ENCODE measurements around the gene GEMIN8.

GEMIN8 gene

GRCh38 chrX:13994104-13994503 is 35.6 kb downstream of the GEMIN8 start:
- no peak overlapping the region for H3K4me3 ChIP-seq (ENCODE audit: low read depth, low read length)
- H3K27ac ChIP-seq (ENCODE audit: low read depth, low read length), result no peak overlapping the region
- H3K9me3 ChIP-seq (ENCODE audit: control insufficient read depth, insufficient read depth, low read length), result no peaks in the 10 kb centered on the region
- H3K4me1 ChIP-seq (ENCODE audit: control insufficient read depth, insufficient read depth, low read length), result 0 out of 2 replicates have a peak, but pooled peaks cover 4% of the 10 kb centered on the region
- no peaks in the 10 kb centered on the region for H3K36me3 ChIP-seq (ENCODE audit: control insufficient read depth, insufficient read depth, low read length)
- H3K9ac ChIP-seq (ENCODE audit: low read depth, low read length), result no peak overlapping the region
- H3K27me3 ChIP-seq (ENCODE audit: control insufficient read depth, insufficient read depth, low read length), result no peaks in the 10 kb centered on the region

DNA sequence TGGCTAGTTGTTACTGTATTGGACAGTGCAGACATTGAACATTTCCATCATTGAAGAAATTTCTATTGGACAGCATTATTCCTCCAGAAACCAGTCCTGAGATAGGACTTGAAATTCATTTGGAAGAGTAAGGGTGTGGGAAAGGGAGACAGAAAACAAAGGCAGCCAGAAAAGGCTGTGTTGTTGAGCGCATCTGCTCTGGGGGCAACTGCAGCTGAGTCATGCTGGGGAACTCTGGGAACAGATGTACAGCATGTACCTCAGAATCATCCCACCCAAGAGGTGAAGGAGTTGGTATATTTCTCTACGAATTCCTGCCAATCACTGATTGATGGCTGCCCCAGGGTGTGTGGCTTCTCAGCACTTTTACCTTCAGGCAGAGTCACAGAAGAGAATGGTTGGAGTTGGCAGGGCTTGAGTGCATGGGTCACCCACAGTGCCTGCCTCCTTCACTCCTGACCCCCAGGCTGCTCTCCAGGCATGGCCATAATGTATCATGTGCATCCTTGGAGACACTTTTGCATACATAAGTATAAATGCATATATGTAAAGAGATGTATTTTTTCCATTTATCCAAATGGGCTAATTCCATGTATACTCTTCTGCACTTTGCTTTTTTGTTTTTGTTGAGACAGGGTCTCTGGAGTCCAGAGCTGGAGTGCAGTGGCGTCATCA is 39.4 kb downstream of the GEMIN8 start:
- Histone ChIP-seq H3K4me3 (ENCODE audit: low read depth, low read length) (no peak overlapping the region), H3K4me1 (ENCODE audit: control insufficient read depth, insufficient read depth, low read length) (0 out of 2 replicates have a peak, but pooled peaks cover 4% of the 10 kb centered on the region), H3K9me3 (ENCODE audit: control insufficient read depth, insufficient read depth, low read length) (no peaks in the 10 kb centered on the region), H3K27ac (ENCODE audit: low read depth, low read length) (no peak overlapping the region), H3K27me3 (ENCODE audit: control insufficient read depth, insufficient read depth, low read length) (no peaks in the 10 kb centered on the region; the same call in 1 of the 2 replicates), H3K36me3 (ENCODE audit: control insufficient read depth, insufficient read depth, low read length) (no peaks in the 10 kb centered on the region), H3K9ac (ENCODE audit: low read depth, low read length) (no peak overlapping the region)

GRCh38 chrX:13985697-13986435 is 43.8 kb downstream of the GEMIN8 start:
- H3K9me3 ChIP-seq (ENCODE audit: control insufficient read depth, insufficient read depth, low read length), result no peaks in the 10 kb centered on the region
- no peaks in the 10 kb centered on the region; the same call in 1 of the 2 replicates for H3K27me3 ChIP-seq (ENCODE audit: control insufficient read depth, insufficient read depth, low read length)
- H3K9ac ChIP-seq (ENCODE audit: low read depth, low read length), result no peak overlapping the region
- no peak overlapping the region for H3K27ac ChIP-seq (ENCODE audit: low read depth, low read length)
- no peaks in the 10 kb centered on the region for H3K36me3 ChIP-seq (ENCODE audit: control insufficient read depth, insufficient read depth, low read length)
- no peak overlapping the region for H3K4me3 ChIP-seq (ENCODE audit: low read depth, low read length)
- 0 out of 2 replicates have a peak, but pooled peaks cover 6% of the 10 kb centered on the region for H3K4me1 ChIP-seq (ENCODE audit: control insufficient read depth, insufficient read depth, low read length)

- H3K9me3 ChIP-seq (ENCODE audit: control insufficient read depth, insufficient read depth, low read length), result no peaks in the 10 kb centered on the region
- H3K4me3 ChIP-seq (ENCODE audit: low read depth, low read length), result no peak overlapping the region
- H3K4me1 ChIP-seq (ENCODE audit: control insufficient read depth, insufficient read depth, low read length), result 0 out of 2 replicates have a peak, but pooled peaks cover 6% of the 10 kb centered on the region
- no peaks in the 10 kb centered on the region; the same call in 1 of the 2 replicates for H3K27me3 ChIP-seq (ENCODE audit: control insufficient read depth, insufficient read depth, low read length)
- H3K36me3 ChIP-seq (ENCODE audit: control insufficient read depth, insufficient read depth, low read length), result no peaks in the 10 kb centered on the region
- H3K9ac ChIP-seq (ENCODE audit: low read depth, low read length), result no peak overlapping the region
- no peak overlapping the region for H3K27ac ChIP-seq (ENCODE audit: low read depth, low read length)
These were observed 46.0 kb downstream of the GEMIN8 start for GRCh38 chrX:13983734-13984133.

- H3K27me3 ChIP-seq (ENCODE audit: control insufficient read depth, insufficient read depth, low read length), result no peaks in the 10 kb centered on the region
These were observed 61.5 kb downstream of the GEMIN8 start for GRCh38 chrX:13968198-13968597.

GRCh38 chrX:13967636-13968035 is 62.1 kb downstream of the GEMIN8 start:
- H3K9me3 ChIP-seq (ENCODE audit: control insufficient read depth, insufficient read depth, low read length), result no peaks in the 10 kb centered on the region
- H3K4me3 ChIP-seq (ENCODE audit: low read depth, low read length), result no peak overlapping the region
- H3K27me3 ChIP-seq (ENCODE audit: control insufficient read depth, insufficient read depth, low read length), result no peaks in the 10 kb centered on the region
- H3K36me3 ChIP-seq (ENCODE audit: control insufficient read depth, insufficient read depth, low read length), result no peaks in the 10 kb centered on the region
- H3K9ac ChIP-seq (ENCODE audit: low read depth, low read length), result no peak overlapping the region
- H3K27ac ChIP-seq (ENCODE audit: low read depth, low read length), result no peak overlapping the region
- H3K4me1 ChIP-seq (ENCODE audit: control insufficient read depth, insufficient read depth, low read length), result peaks cover 15% of the 10 kb centered on the region

More at GRCh38 chrX:13968198-13968597, 61.5 kb downstream of the GEMIN8 start:
- no peak overlapping the region for H3K4me3 ChIP-seq (ENCODE audit: low read depth, low read length)
- peaks cover 15% of the 10 kb centered on the region for H3K4me1 ChIP-seq (ENCODE audit: control insufficient read depth, insufficient read depth, low read length)
- H3K36me3 ChIP-seq (ENCODE audit: control insufficient read depth, insufficient read depth, low read length), result no peaks in the 10 kb centered on the region
- H3K27ac ChIP-seq (ENCODE audit: low read depth, low read length), result no peak overlapping the region
- H3K9me3 ChIP-seq (ENCODE audit: control insufficient read depth, insufficient read depth, low read length), result no peaks in the 10 kb centered on the region
- no peak overlapping the region for H3K9ac ChIP-seq (ENCODE audit: low read depth, low read length)

- peaks cover 15% of the 10 kb centered on the region for H3K4me1 ChIP-seq (ENCODE audit: control insufficient read depth, insufficient read depth, low read length)
- no peaks in the 10 kb centered on the region for H3K27me3 ChIP-seq (ENCODE audit: control insufficient read depth, insufficient read depth, low read length)
- no peak overlapping the region for H3K9ac ChIP-seq (ENCODE audit: low read depth, low read length)
- no peak overlapping the region for H3K4me3 ChIP-seq (ENCODE audit: low read depth, low read length)
- no peak overlapping the region for H3K27ac ChIP-seq (ENCODE audit: low read depth, low read length)
- no peaks in the 10 kb centered on the region for H3K36me3 ChIP-seq (ENCODE audit: control insufficient read depth, insufficient read depth, low read length)
- no peaks in the 10 kb centered on the region for H3K9me3 ChIP-seq (ENCODE audit: control insufficient read depth, insufficient read depth, low read length)
These were observed 62.9 kb downstream of the GEMIN8 start for GRCh38 chrX:13966793-13967125.

- H3K36me3 ChIP-seq (ENCODE audit: control insufficient read depth, insufficient read depth, low read length), result no peaks in the 10 kb centered on the region
- H3K27ac ChIP-seq (ENCODE audit: low read depth, low read length), result no peak overlapping the region
- H3K27me3 ChIP-seq (ENCODE audit: control insufficient read depth, insufficient read depth, low read length), result no peaks in the 10 kb centered on the region
- H3K4me3 ChIP-seq (ENCODE audit: low read depth, low read length), result no peak overlapping the region
- H3K9me3 ChIP-seq (ENCODE audit: control insufficient read depth, insufficient read depth, low read length), result no peaks in the 10 kb centered on the region
- H3K4me1 ChIP-seq (ENCODE audit: control insufficient read depth, insufficient read depth, low read length), result peaks cover 15% of the 10 kb centered on the region
- H3K9ac ChIP-seq (ENCODE audit: low read depth, low read length), result no peak overlapping the region
These were observed 63.5 kb downstream of the GEMIN8 start for GRCh38 chrX:13966071-13966792.

GRCh38 chrX:13965531-13965930 is 64.2 kb downstream of the GEMIN8 start:
- no peak overlapping the region for H3K27ac ChIP-seq (ENCODE audit: low read depth, low read length)
- H3K4me3 ChIP-seq (ENCODE audit: low read depth, low read length), result no peak overlapping the region
- no peaks in the 10 kb centered on the region for H3K36me3 ChIP-seq (ENCODE audit: control insufficient read depth, insufficient read depth, low read length)
- no peaks in the 10 kb centered on the region for H3K27me3 ChIP-seq (ENCODE audit: control insufficient read depth, insufficient read depth, low read length)
- H3K4me1 ChIP-seq (ENCODE audit: control insufficient read depth, insufficient read depth, low read length), result peaks cover 15% of the 10 kb centered on the region
- no peaks in the 10 kb centered on the region for H3K9me3 ChIP-seq (ENCODE audit: control insufficient read depth, insufficient read depth, low read length)
- H3K9ac ChIP-seq (ENCODE audit: low read depth, low read length), result no peak overlapping the region

GRCh38 chrX:13956998-13957397 is 72.7 kb downstream of the GEMIN8 start:
- Histone ChIP-seq H3K9ac (ENCODE audit: low read depth, low read length) (no peak overlapping the region), H3K27me3 (ENCODE audit: control insufficient read depth, insufficient read depth, low read length) (peaks cover 7% of the 10 kb centered on the region), H3K4me1 (ENCODE audit: control insufficient read depth, insufficient read depth, low read length) (no peaks in the 10 kb centered on the region), H3K9me3 (ENCODE audit: control insufficient read depth, insufficient read depth, low read length) (peaks cover 6% of the 10 kb centered on the region; the same call in 1 of the 2 replicates), H3K27ac (ENCODE audit: low read depth, low read length) (no peak overlapping the region), H3K4me3 (ENCODE audit: low read depth, low read length) (no peak overlapping the region), H3K36me3 (ENCODE audit: control insufficient read depth, insufficient read depth, low read length) (no peaks in the 10 kb centered on the region)
